H1 (cell line): Measurements from ENCODE around the gene ZDHHC24. TPM values are rescaled to one million over a fixed set of nuclear protein-coding genes. Genes with fewer than 3 reads are reported as not detected.
A peak's percentile ranks its signal among the peaks of the same experiment; 100 is the strongest.

Experiments used
- CTCF ChIA-PET: fragments of 300-600 bp; sonication (Branson Sonifier 250); formaldehyde crosslinking; loops from one replicate; lab custom pipeline; 2021; ENCODE audit not compliant: partially characterized antibody; lab: Charles Lee
- POLR2A ChIA-PET: fragments of 300-600 bp; sonication (Branson Sonifier 250); formaldehyde crosslinking; loops from one replicate; lab custom pipeline; 2021; ENCODE audit warnings: inconsistent platforms; ENCODE audit not compliant: partially characterized antibody; lab: Charles Lee
- DNase-seq, 2 experiments: peaks; one replicate each; pipeline versions ENCODE4 v3.0.0 to v3.0.0-alpha.2; 2010 to 2022; ENCODE audit warnings: low spot score in 2 of 2, low read depth in 1 of 2, mixed read lengths in 1 of 2
- FAIRE-seq: peaks from 2 replicates; lab custom pipeline; 2011; peaks lifted over from hg19 to GRCh38; lab: Jason Lieb, UNC
- H2AFZ ChIP-seq: 2 replicates; pipeline ENCODE4 v1.8.1; 2012; ENCODE audit warnings: low read length, inconsistent platforms
- H2AK5ac ChIP-seq: 2 replicates; pipeline ENCODE4 v1.6.1; 2013; ENCODE audit warnings: low read depth, low read length
- H2BK120ac ChIP-seq: replicated peaks from 2 replicates; pipeline ENCODE3; 2013; ENCODE audit warnings: low read depth, low read length, inconsistent platforms
- H2BK12ac ChIP-seq: 2 replicates; pipeline ENCODE4 v1.6.1; 2013; ENCODE audit warnings: low read depth, low read length
- H2BK15ac ChIP-seq: 2 replicates; pipeline ENCODE4 v1.6.1; 2013; ENCODE audit warnings: low read length
- H2BK20ac ChIP-seq: 2 replicates; pipeline ENCODE4 v1.6.1; 2013; ENCODE audit warnings: low read length
- H2BK5ac ChIP-seq: 2 replicates; pipeline ENCODE4 v1.6.1; 2013; ENCODE audit warnings: low read depth, low read length
- H3K14ac ChIP-seq: 2 replicates; pipeline ENCODE4 v1.6.1; 2013; ENCODE audit warnings: inconsistent platforms; ENCODE audit not compliant: insufficient read length
- H3K18ac ChIP-seq: 2 replicates; pipeline ENCODE4 v1.6.1; 2013; ENCODE audit warnings: low read length; ENCODE audit errors: extremely low read depth
- H3K23ac ChIP-seq: 2 replicates; pipeline ENCODE4 v1.6.1; 2013; ENCODE audit warnings: inconsistent platforms; ENCODE audit not compliant: insufficient read length
- H3K23me2 ChIP-seq: 2 replicates; pipeline ENCODE4 v1.6.1; 2013; ENCODE audit warnings: low read depth, low read length
- H3K27ac ChIP-seq: 2 replicates; pipeline ENCODE4 v1.6.1; 2011; ENCODE audit warnings: low read depth, low read length, inconsistent platforms
- H3K27me3 ChIP-seq, 4 experiments: replicated peaks in 1 of 4; 1 replicate in 1 of 4; 2 replicates in 3 of 4; pipeline versions ENCODE4 v1.6.1 to v1.8.1; 2011 to 2013; ENCODE audit warnings: low read length in 3 of 4, mild to moderate bottlenecking in 3 of 4, inconsistent platforms in 2 of 4, mixed read lengths in 2 of 4, moderate library complexity in 1 of 4; ENCODE audit not compliant: control insufficient read depth in 3 of 4, insufficient read depth in 3 of 4; ENCODE audit errors: extremely low read depth in 1 of 4
- H3K36me3 ChIP-seq, 4 experiments: 2 replicates each; pipeline versions ENCODE4 v1.6.1 to v1.8.1; 2011 to 2013; ENCODE audit warnings: mild to moderate bottlenecking in 4 of 4, low read length in 3 of 4, moderate library complexity in 2 of 4, control low read depth in 1 of 4, inconsistent platforms in 1 of 4; ENCODE audit not compliant: insufficient read depth in 4 of 4, control insufficient read depth in 2 of 4
- H3K4ac ChIP-seq: replicated peaks from 2 replicates; pipeline ENCODE3; 2013; ENCODE audit warnings: low read length, low read depth, mixed read lengths, inconsistent platforms; ENCODE audit not compliant: insufficient read length
- H3K4me1 ChIP-seq, 4 experiments: replicated peaks in 1 of 4; 1 replicate in 1 of 4; 2 replicates in 3 of 4; pipeline versions ENCODE4 v1.6.1 to v1.8.1; 2011 to 2013; ENCODE audit warnings: low read length in 3 of 4, inconsistent platforms in 2 of 4, mixed read lengths in 1 of 4; ENCODE audit not compliant: insufficient read depth in 4 of 4, control insufficient read depth in 3 of 4
- H3K4me2 ChIP-seq, 2 experiments: 2 replicates each; pipeline versions ENCODE4 v1.6.1 to v1.8.1; 2011 to 2013; ENCODE audit warnings: low read depth in 2 of 2, low read length in 2 of 2, control low read depth in 1 of 2, inconsistent platforms in 1 of 2, mild to moderate bottlenecking in 1 of 2; ENCODE audit not compliant: insufficient read depth in 1 of 2
- H3K4me3 ChIP-seq, 4 experiments: fragments of 200-600, 300-600 bp in 1 of 4; sonication (generic), shearing (Covaris generic), sonication (Bioruptor Twin) in 1 of 4; 2 replicates each; pipeline versions ENCODE4 v1.5.1 to v1.8.1; 2011 to 2016; ENCODE audit warnings: low read length in 4 of 4, low read depth in 3 of 4, control low read depth in 2 of 4, inconsistent platforms in 2 of 4, mild to moderate bottlenecking in 2 of 4, mixed read lengths in 1 of 4, moderate library complexity in 1 of 4; ENCODE audit not compliant: insufficient read depth in 2 of 4; ENCODE audit errors: extremely low read depth in 1 of 4
- H3K56ac ChIP-seq: replicated peaks from 2 replicates; pipeline ENCODE3; 2013; ENCODE audit warnings: low read depth, mild to moderate bottlenecking, mixed read lengths, low read length, inconsistent platforms; ENCODE audit not compliant: insufficient read length
- H3K79me1 ChIP-seq: 2 replicates; pipeline ENCODE4 v1.6.1; 2013; ENCODE audit warnings: low read depth, low read length, control low read depth
- H3K79me2 ChIP-seq, 2 experiments: 2 replicates each; pipeline versions ENCODE4 v1.6.1 to v1.8.1; 2012 to 2013; ENCODE audit warnings: low read length in 2 of 2, mild to moderate bottlenecking in 2 of 2, inconsistent platforms in 1 of 2; ENCODE audit not compliant: insufficient read depth in 2 of 2, control insufficient read depth in 1 of 2
- H3K9ac ChIP-seq, 4 experiments: replicated peaks in 1 of 4; 1 replicate in 1 of 4; 2 replicates in 3 of 4; pipeline versions ENCODE4 v1.6.1 to v1.8.1; 2011 to 2013; ENCODE audit warnings: low read depth in 3 of 4, low read length in 3 of 4, control low read depth in 2 of 4, mild to moderate bottlenecking in 2 of 4, moderate library complexity in 2 of 4, inconsistent platforms in 1 of 4; ENCODE audit errors: extremely low read depth in 1 of 4
- H3K9me3 ChIP-seq, 2 experiments: 2 replicates each; pipeline versions ENCODE4 v1.6.1 to v1.8.1; 2012 to 2013; ENCODE audit warnings: mild to moderate bottlenecking in 2 of 2, moderate library complexity in 2 of 2, control low read depth in 1 of 2, inconsistent platforms in 1 of 2, low read depth in 1 of 2, low read length in 1 of 2, mixed read lengths in 1 of 2; ENCODE audit not compliant: insufficient read depth in 2 of 2
- H4K20me1 ChIP-seq, 2 experiments: replicated peaks in 1 of 2; 2 replicates each; pipeline versions ENCODE3 to v1.8.1; 2011 to 2013; ENCODE audit warnings: inconsistent platforms in 2 of 2, low read length in 2 of 2, mild to moderate bottlenecking in 1 of 2; ENCODE audit not compliant: insufficient read depth in 2 of 2, control insufficient read depth in 1 of 2
- H4K5ac ChIP-seq: 2 replicates; pipeline ENCODE4 v1.6.1; 2013; ENCODE audit warnings: low read length, low read depth, mixed read lengths, inconsistent platforms; ENCODE audit not compliant: insufficient read length
- H4K8ac ChIP-seq: 2 replicates; pipeline ENCODE4 v1.8.0; 2013; ENCODE audit warnings: mild to moderate bottlenecking, moderate library complexity, low read length, inconsistent platforms; ENCODE audit not compliant: insufficient read depth; ENCODE audit errors: extremely low read depth
- H4K91ac ChIP-seq: replicated peaks from 2 replicates; pipeline ENCODE3; 2013; ENCODE audit warnings: low read length, mixed read lengths, inconsistent platforms; ENCODE audit not compliant: insufficient read length
- BRCA1 ChIP-seq: IDR thresholded peaks from 2 replicates; pipeline ENCODE4 v1.6.1; 2012; ENCODE audit warnings: low read depth, low read length, improper control_type of control experiment
- CHD2 ChIP-seq: IDR thresholded peaks from 2 replicates; pipeline ENCODE4 v1.6.1; 2012; ENCODE audit warnings: low read length, improper control_type of control experiment
- EP300 ChIP-seq, 2 experiments: IDR thresholded peaks; 1 replicate in 1 of 2; 2 replicates in 1 of 2; pipeline ENCODE4 v1.6.1; 2011 to 2012; ENCODE audit warnings: low read depth in 2 of 2, low read length in 2 of 2, mild to moderate bottlenecking in 2 of 2, borderline replicate concordance in 1 of 2, inconsistent platforms in 1 of 2, moderate library complexity in 1 of 2
- KDM1A ChIP-seq: fragments of 200-600, 300-600 bp; sonication (generic); IDR thresholded peaks from 2 replicates; pipeline ENCODE4 v1.7.1; 2016; ENCODE audit warnings: mild to moderate bottlenecking, low read length, borderline replicate concordance
- KDM4A ChIP-seq: IDR thresholded peaks from one replicate; pipeline ENCODE4 v1.7.1; 2012; ENCODE audit warnings: low read depth, mild to moderate bottlenecking, moderate library complexity, low read length, inconsistent platforms; ENCODE audit not compliant: severe bottlenecking
- NANOG ChIP-seq: IDR thresholded peaks from 2 replicates; pipeline ENCODE4 v1.6.1; 2011; ENCODE audit warnings: low read length, low read depth, mild to moderate bottlenecking, inconsistent platforms; ENCODE audit not compliant: insufficient read depth, poor library complexity, severe bottlenecking
- POLR2AphosphoS5 ChIP-seq: IDR thresholded peaks from 2 replicates; pipeline ENCODE4 v1.6.1; 2011; ENCODE audit warnings: low read depth, low read length
- SP1 ChIP-seq: IDR thresholded peaks from 2 replicates; pipeline ENCODE4 v1.6.1; 2011; ENCODE audit warnings: low read depth, low read length
- SRF ChIP-seq: IDR thresholded peaks from 2 replicates; pipeline ENCODE4 v1.6.1; 2011; ENCODE audit warnings: mild to moderate bottlenecking, low read depth, low read length, moderate library complexity
- TBP ChIP-seq: IDR thresholded peaks from 2 replicates; pipeline ENCODE4 v1.6.1; 2011; ENCODE audit warnings: low read depth, low read length, improper control_type of control experiment
- TEAD4 ChIP-seq: IDR thresholded peaks from 2 replicates; pipeline ENCODE4 v1.6.1; 2012; ENCODE audit warnings: low read depth, low read length, inconsistent platforms, mixed read lengths
- YY1 ChIP-seq: IDR thresholded peaks from 2 replicates; pipeline ENCODE4 v1.6.1; 2011; ENCODE audit warnings: low read depth, mild to moderate bottlenecking, low read length
- WGBS, 2 experiments: shearing (Covaris generic) in 1 of 2; methylation state at CpG; one replicate each; pipeline versions ENCODE4 v1.1.6 to v1.1.7; 2013 to 2015; ENCODE audit warnings: low lambda C conversion rate in 2 of 2, mixed read lengths in 2 of 2, inconsistent platforms in 1 of 2, low coverage in 1 of 2, missing lambda C conversion rate in 1 of 2; ENCODE audit not compliant: insufficient replicate concordance in 2 of 2, insufficient coverage in 1 of 2, insufficient read length in 1 of 2; ENCODE audit errors: extremely low coverage in 1 of 2, missing lambda C conversion rate in 1 of 2; 5-methylcytosine and 5-hydroxymethylcytosine counted together
- polyA plus RNA-seq, 7 experiments: library from polyadenylated mRNA; depleted of rRNA in 3 of 7; stranded (reverse) in 5 of 7; unstranded in 2 of 7; fragments of >200 nt in 5 of 7; fragments of 200-250 nt in 2 of 7; gene quantifications; 1 replicate in 5 of 7; 2 replicates in 1 of 7; 4 replicates in 1 of 7; pipeline versions ENCODE4 v1.2.1 to v1.2.3, GENCODE V29; 2011 to 2013; ENCODE audit warnings: missing spikeins in 2 of 7, mixed read lengths in 2 of 7
- total RNA-seq: library from RNA; stranded (reverse); fragmentation: NEBNext Ultra II Directional; extraction: Animal tissue kit (Norgen Biotek cat#: 25700); gene quantifications from 2 replicates; pipeline ENCODE4 v1.2.1, GENCODE V29; 2021

The ZDHHC24 gene
- total and polyA plus RNA-seq, 2 of the 8 experiments (the other 6 are each of a cell fraction or from before 2014, with no cell fraction given), result 8.4 to 9.7 TPM

- ChIA-PET POLR2A (interaction anchor here (0.8 to 7.9 kb wide), 21 partner anchors 10 to 298 kb away, joined by 3 to 54 read pairs (median 7); partner anchors contain the start of genes BBS1, CTSF, DPP3 and NPAS4), CTCF (interaction anchor here (0.7 to 2.4 kb wide), 9 partner anchors 16 to 115 kb away, joined by 3 to 6 read pairs (median 4); partner anchors contain the start of genes CCDC87 and CCS)
- peak within 1 kb of the TSS; percentile 60 for H3K18ac ChIP-seq
- peak within 1 kb of the TSS; percentile 21 for H3K56ac ChIP-seq
- H3K36me3 ChIP-seq, result 0 out of 8 replicates have a peak, but pooled peaks cover 0 to 2% (median 0%) of the 10 kb centered on the region in 4 experiments
- H2BK120ac ChIP-seq, result no peak within 1 kb of the TSS
- peak within 1 kb of the TSS; percentile 82 for H3K4ac ChIP-seq
- FAIRE-seq (no peak), DNase-seq (peak; percentile 59 to 84)
- H2BK15ac ChIP-seq, result 0 out of 2 replicates have a peak within 1 kb of the TSS, but pooled peaks have one; percentile 46
- peak within 1 kb of the TSS; percentile 90 for H4K8ac ChIP-seq
- no peak within 1 kb of the TSS; the same call in 1 of the 2 replicates for H2AFZ ChIP-seq
- no peak within 1 kb of the TSS for H3K27ac ChIP-seq
- peak within 1 kb of the TSS; percentile 67 for H4K5ac ChIP-seq
- no peak within 1 kb of the TSS for H2BK12ac ChIP-seq
- no peaks in the 10 kb centered on the region for H3K9me3 ChIP-seq
- H4K91ac ChIP-seq, result peak within 1 kb of the TSS; percentile 38
- H3K23me2 ChIP-seq, result peaks cover 3% of the 10 kb centered on the region; the same call in 1 of the 2 replicates
- peak within 1 kb of the TSS; percentile 50 to 72 for H3K4me2 ChIP-seq
- peaks cover 5% of the 10 kb centered on the region; the same call in 1 of the 2 replicates for H3K79me1 ChIP-seq
- peaks cover 0 to 17% (median 11%) of the 10 kb centered on the region in 4 experiments; a peak in 6 of 7 replicates for H3K4me1 ChIP-seq
- H3K79me2 ChIP-seq, result no peaks in the 10 kb centered on the region; a peak in 1 of 4 replicates
- H3K14ac ChIP-seq, result no peak within 1 kb of the TSS
- peaks cover 0 to 2% of the 10 kb centered on the region in 2 experiments for H4K20me1 ChIP-seq
- no peaks in the 10 kb centered on the region for H3K27me3 ChIP-seq
- whole genome bisulfite sequencing, 2 experiments, result 4% methylated on average over 25 of the region's 37 CpGs; no CpG with 5 or more reads in 1 of the 2 experiments
- peak within 1 kb of the TSS; percentile 24; the same call in 1 of the 2 replicates for H2BK5ac ChIP-seq
- H3K9ac ChIP-seq, result peak within 1 kb of the TSS; percentile 63 to 89 (median 74); a peak in 5 of 7 replicates
- H2AK5ac ChIP-seq, result no peak within 1 kb of the TSS; the same call in 1 of the 2 replicates
- H3K4me3 ChIP-seq, result peak within 1 kb of the TSS; percentile 71 to 84 (median 79)
- no peak within 1 kb of the TSS for H3K23ac ChIP-seq
- no peak within 1 kb of the TSS for H2BK20ac ChIP-seq
- no peak for TF ChIP-seq NANOG
- peak; percentile 56 for TF ChIP-seq KDM4A
- TF ChIP-seq KDM1A, result peak; percentile 100
- TF ChIP-seq SP1, result peak; percentile 6; the same call in 1 of the 2 replicates
- peak; percentile 37; the same call in 1 of the 2 replicates for TF ChIP-seq TBP
- TF ChIP-seq EP300 (IDR thresholded peaks at IDR 0.05; ENCODE audit: borderline replicate concordance in 1 of 2, low read depth in 2 of 2, low read length in 2 of 2), result no peak
- TF ChIP-seq BRCA1, result no peak
- 0 out of 2 replicates have a peak, but pooled peaks have one; percentile 8 for TF ChIP-seq TEAD4
- TF ChIP-seq POLR2AphosphoS5, result no peak
- TF ChIP-seq CHD2, result no peak
- TF ChIP-seq YY1, result peak; percentile 42; the same call in 1 of the 2 replicates
- TF ChIP-seq SRF, result peak; percentile 45; the same call in 1 of the 2 replicates
Observed at GRCh38 chr11:66546368-66546965, 619 bp upstream of the ZDHHC24 start, which contains the start of gene ACTN3. ACTN3 (plus strand) TSS chr11:66546903; CDS start chr11:66546938, 35 bp downstream.
